ENCODE data around the gene GPSM1. TPM values are rescaled to one million over a fixed set of nuclear protein-coding genes. Genes with fewer than 3 reads are reported as not detected.

GPSM1 gene
- total and polyA plus RNA-seq, 2 donors (not counting 1 experiment from before 2014, with no cell fraction given), result 2.4 to 6.3 TPM

DNA sequence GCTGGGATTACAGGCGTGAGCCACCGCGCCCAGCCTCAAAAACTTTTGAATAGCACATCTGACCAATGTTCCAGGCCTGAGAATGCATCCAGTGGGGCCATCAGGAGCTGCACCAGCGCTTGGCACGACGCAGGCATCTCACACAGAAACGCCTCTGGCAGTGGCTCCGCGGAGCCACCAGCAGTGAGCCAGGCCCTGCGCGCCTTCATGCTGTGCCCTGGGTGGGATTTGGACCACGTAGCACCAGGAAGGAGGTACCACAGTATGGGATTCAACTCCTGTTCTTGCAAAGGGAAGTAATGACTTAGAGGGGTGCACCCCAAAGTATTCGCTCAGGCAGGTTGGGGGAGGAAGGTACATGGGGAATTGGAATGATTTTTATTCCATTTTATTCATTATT lies 26.5 kb upstream of the GPSM1 start:
- no peak overlapping the region for H3K4me2 ChIP-seq (replicated peaks; ENCODE audit: low read depth, low read length, poor library complexity, severe bottlenecking)
- no peaks in the 10 kb centered on the region for H3K9me3 ChIP-seq (ENCODE audit: control extremely low read depth in 1 of 3, control insufficient read depth in 2 of 3, insufficient read depth in 1 of 3, low read length in 2 of 3)
- no peak for TF ChIP-seq EZH2 (IDR thresholded peaks at IDR 0.05; ENCODE audit: borderline replicate concordance, insufficient read depth, low read depth, low read length, poor library complexity, severe bottlenecking)
- TF ChIP-seq, protein P1, sequence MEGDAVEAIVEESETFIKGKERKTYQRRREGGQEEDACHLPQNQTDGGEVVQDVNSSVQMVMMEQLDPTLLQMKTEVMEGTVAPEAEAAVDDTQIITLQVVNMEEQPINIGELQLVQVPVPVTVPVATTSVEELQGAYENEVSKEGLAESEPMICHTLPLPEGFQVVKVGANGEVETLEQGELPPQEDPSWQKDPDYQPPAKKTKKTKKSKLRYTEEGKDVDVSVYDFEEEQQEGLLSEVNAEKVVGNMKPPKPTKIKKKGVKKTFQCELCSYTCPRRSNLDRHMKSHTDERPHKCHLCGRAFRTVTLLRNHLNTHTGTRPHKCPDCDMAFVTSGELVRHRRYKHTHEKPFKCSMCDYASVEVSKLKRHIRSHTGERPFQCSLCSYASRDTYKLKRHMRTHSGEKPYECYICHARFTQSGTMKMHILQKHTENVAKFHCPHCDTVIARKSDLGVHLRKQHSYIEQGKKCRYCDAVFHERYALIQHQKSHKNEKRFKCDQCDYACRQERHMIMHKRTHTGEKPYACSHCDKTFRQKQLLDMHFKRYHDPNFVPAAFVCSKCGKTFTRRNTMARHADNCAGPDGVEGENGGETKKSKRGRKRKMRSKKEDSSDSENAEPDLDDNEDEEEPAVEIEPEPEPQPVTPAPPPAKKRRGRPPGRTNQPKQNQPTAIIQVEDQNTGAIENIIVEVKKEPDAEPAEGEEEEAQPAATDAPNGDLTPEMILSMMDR (IDR thresholded peaks at IDR 0.05), result no peak
- intact Hi-C loops (cut with micrococcal nuclease), result no loop called here
- no peaks in the 10 kb centered on the region for H4K20me1 ChIP-seq (ENCODE audit: control insufficient read depth, insufficient read depth, low read length, poor library complexity, severe bottlenecking)
- ChIA-PET POLR2A (no interaction called here), CTCF (interaction anchor here (0.7 kb wide), 1 partner anchor 11 kb away, joined by 3 read pairs; no protein-coding TSS in a partner anchor)
- H3K27me3 Mint-ChIP-seq, result no peaks in the 10 kb centered on the region
- no peaks in the 10 kb centered on the region for H3K27me3 ChIP-seq (replicated peaks in 1 of 4; ENCODE audit: control extremely low read depth in 1 of 4, control insufficient read depth in 3 of 4, insufficient read depth in 4 of 4, low read length in 3 of 4)
- H3K36me3 ChIP-seq (replicated peaks in 1 of 2; ENCODE audit: control extremely low read depth in 1 of 2, control insufficient read depth in 1 of 2, extremely low read depth in 1 of 2, insufficient read depth in 2 of 2, low read length in 1 of 2), result no peaks in the 10 kb centered on the region
- H3K4me1 Mint-ChIP-seq, result peaks cover 7% of the 10 kb centered on the region
- H3K4me1 ChIP-seq (ENCODE audit: control insufficient read depth in 2 of 2, insufficient read depth in 2 of 2, low read length in 2 of 2), result peaks cover 2 to 6% of the 10 kb centered on the region in 2 donors
- H3K79me2 ChIP-seq (ENCODE audit: control insufficient read depth, insufficient read depth, low read length), result no peaks in the 10 kb centered on the region
- 96% methylated on average over 12 of the region's 13 CpGs for WGBS (ENCODE audit: insufficient coverage)
- no peaks in the 10 kb centered on the region for H3K9me3 Mint-ChIP-seq (ENCODE audit: insufficient read depth)
- H3K4me3 Mint-ChIP-seq, result no peak overlapping the region
- H3K27ac ChIP-seq (ENCODE audit: low read length in 2 of 2), result no peak overlapping the region
- H3K27ac Mint-ChIP-seq, result no peak overlapping the region
- DNase-seq (no peak), ATAC-seq (ENCODE audit: low read depth) (no peak)
- no peak overlapping the region for H3K4me3 ChIP-seq (ENCODE audit: control extremely low read depth in 1 of 5, extremely low read depth in 1 of 5, insufficient read depth in 1 of 5, low read depth in 2 of 5, low read length in 4 of 5)
- no peak overlapping the region for H2AFZ ChIP-seq (ENCODE audit: insufficient read depth, low read depth, low read length, poor library complexity, severe bottlenecking)
- no peak overlapping the region for H3K9ac ChIP-seq (ENCODE audit: low read length)

DNA sequence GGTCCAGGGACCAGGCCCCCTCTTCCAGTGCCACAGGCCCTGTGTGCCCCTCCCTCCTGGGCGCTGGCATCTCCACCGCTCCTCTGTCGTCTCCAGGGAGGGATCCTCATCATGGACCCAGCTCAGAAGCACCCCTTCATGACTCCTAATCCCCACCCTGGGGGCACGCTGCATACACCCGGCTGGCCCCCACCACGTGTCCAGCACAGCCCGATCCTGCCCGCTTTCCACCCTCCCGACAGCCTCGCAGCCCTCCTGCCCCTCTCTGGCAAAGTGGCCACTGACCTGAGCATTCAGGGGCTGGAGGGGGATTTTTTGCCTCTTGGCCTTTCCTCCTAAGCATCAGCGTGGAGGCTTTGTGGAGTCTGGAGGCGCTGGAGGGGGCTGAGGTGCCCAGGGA lies 24.8 kb upstream of the GPSM1 start:
- no peaks in the 10 kb centered on the region for H3K36me3 ChIP-seq (replicated peaks in 1 of 2; ENCODE audit: control extremely low read depth in 1 of 2, control insufficient read depth in 1 of 2, extremely low read depth in 1 of 2, insufficient read depth in 2 of 2, low read length in 1 of 2)
- no peaks in the 10 kb centered on the region for H3K27me3 ChIP-seq (replicated peaks in 1 of 4; ENCODE audit: control extremely low read depth in 1 of 4, control insufficient read depth in 3 of 4, insufficient read depth in 4 of 4, low read length in 3 of 4)
- no peak overlapping the region for H3K9ac ChIP-seq (ENCODE audit: low read length)
- Mint-ChIP-seq H3K4me3 (no peak overlapping the region), H3K27ac (no peak overlapping the region), H3K9me3 (ENCODE audit: insufficient read depth) (no peaks in the 10 kb centered on the region), H3K4me1 (peaks cover 3% of the 10 kb centered on the region), H3K27me3 (no peaks in the 10 kb centered on the region)
- POLR2A ChIA-PET, result interaction anchor here (0.6 kb wide), 1 partner anchor 60 kb away, joined by 3 read pairs; no protein-coding TSS in a partner anchor
- no peaks in the 10 kb centered on the region for H4K20me1 ChIP-seq (ENCODE audit: control insufficient read depth, insufficient read depth, low read length, poor library complexity, severe bottlenecking)
- H3K4me3 ChIP-seq (ENCODE audit: control extremely low read depth in 1 of 5, extremely low read depth in 1 of 5, insufficient read depth in 1 of 5, low read depth in 2 of 5, low read length in 4 of 5), result no peak overlapping the region
- CTCF ChIA-PET, result no interaction called here
- DNase-seq, result no peak
- H3K27ac ChIP-seq (ENCODE audit: low read length in 2 of 2), result no peak overlapping the region
- no peak for TF ChIP-seq EZH2 (IDR thresholded peaks at IDR 0.05; ENCODE audit: borderline replicate concordance, insufficient read depth, low read depth, low read length, poor library complexity, severe bottlenecking)
- TF ChIP-seq, protein P1 (IDR thresholded peaks at IDR 0.05), result no peak
- H3K4me2 ChIP-seq (replicated peaks; ENCODE audit: low read depth, low read length, poor library complexity, severe bottlenecking), result no peak overlapping the region
- ATAC-seq (ENCODE audit: low read depth), result no peak
- 95% methylated on average over 12 of the region's 12 CpGs for WGBS (ENCODE audit: insufficient coverage)
- H3K9me3 ChIP-seq (ENCODE audit: control extremely low read depth in 1 of 3, control insufficient read depth in 2 of 3, insufficient read depth in 1 of 3, low read length in 2 of 3), result no peaks in the 10 kb centered on the region
- intact Hi-C loops (cut with micrococcal nuclease), result no loop called here
- no peaks in the 10 kb centered on the region for H3K79me2 ChIP-seq (ENCODE audit: control insufficient read depth, insufficient read depth, low read length)
- H3K4me1 ChIP-seq (ENCODE audit: control insufficient read depth in 2 of 2, insufficient read depth in 2 of 2, low read length in 2 of 2), result peaks cover 18% of the 10 kb centered on the region in 2 donors
- H2AFZ ChIP-seq (ENCODE audit: insufficient read depth, low read depth, low read length, poor library complexity, severe bottlenecking), result no peak overlapping the region

Data from B cell (primary cell).